Esophagus squamous epithelium (tissue), 4 donors: ENCODE results near the gene INVS.

Source experiments
- POLR2A ChIP-seq, 4 donors: fragments of 450-650 bp; IDR thresholded peaks; one replicate each; pipeline ENCODE4 v1.6.1; 2017; ENCODE audit warnings: antibody characterized with exemption in 4 of 4, mild to moderate bottlenecking in 4 of 4, moderate library complexity in 3 of 4
- TF ChIP-seq, protein P1 (sequence below), 6 experiments: fragments of 450-650 bp in 4 of 6; fragments of 200-600 bp in 2 of 6; sonication (generic) in 2 of 6; IDR thresholded peaks; one replicate each; pipeline ENCODE4 v1.5.1; 2016 to 2019; ENCODE audit warnings: antibody characterized with exemption in 6 of 6, mild to moderate bottlenecking in 4 of 6, moderate library complexity in 4 of 6

DNA sequence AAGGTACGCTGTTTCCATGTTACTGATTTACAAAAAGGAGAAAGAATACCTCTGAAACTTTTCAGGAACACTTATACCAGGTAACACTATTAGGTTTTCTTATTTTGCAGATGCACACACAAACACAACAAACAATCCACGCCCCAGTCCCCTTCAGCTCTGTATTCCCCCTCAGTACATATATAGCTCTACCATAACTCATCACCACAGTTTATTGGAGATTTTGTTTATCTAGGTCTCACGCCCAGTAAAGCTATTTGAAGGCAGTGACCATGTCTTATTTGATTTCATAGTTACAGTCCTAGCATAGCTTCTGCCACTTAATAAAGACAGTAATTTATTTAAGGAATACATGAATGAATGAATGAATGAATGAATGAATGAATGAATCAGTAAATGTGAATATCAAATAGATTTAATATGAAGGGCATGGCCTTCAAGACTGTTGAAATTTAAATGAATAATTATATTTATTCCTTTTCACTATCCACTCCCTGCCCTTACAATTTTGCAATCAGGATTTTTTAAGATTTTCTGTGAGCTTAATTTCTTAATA lies 32.9 kb downstream of the INVS start:
- TF ChIP-seq POLR2A (IDR thresholded peaks at IDR 0.05), result no peak
- TF ChIP-seq, protein P1, sequence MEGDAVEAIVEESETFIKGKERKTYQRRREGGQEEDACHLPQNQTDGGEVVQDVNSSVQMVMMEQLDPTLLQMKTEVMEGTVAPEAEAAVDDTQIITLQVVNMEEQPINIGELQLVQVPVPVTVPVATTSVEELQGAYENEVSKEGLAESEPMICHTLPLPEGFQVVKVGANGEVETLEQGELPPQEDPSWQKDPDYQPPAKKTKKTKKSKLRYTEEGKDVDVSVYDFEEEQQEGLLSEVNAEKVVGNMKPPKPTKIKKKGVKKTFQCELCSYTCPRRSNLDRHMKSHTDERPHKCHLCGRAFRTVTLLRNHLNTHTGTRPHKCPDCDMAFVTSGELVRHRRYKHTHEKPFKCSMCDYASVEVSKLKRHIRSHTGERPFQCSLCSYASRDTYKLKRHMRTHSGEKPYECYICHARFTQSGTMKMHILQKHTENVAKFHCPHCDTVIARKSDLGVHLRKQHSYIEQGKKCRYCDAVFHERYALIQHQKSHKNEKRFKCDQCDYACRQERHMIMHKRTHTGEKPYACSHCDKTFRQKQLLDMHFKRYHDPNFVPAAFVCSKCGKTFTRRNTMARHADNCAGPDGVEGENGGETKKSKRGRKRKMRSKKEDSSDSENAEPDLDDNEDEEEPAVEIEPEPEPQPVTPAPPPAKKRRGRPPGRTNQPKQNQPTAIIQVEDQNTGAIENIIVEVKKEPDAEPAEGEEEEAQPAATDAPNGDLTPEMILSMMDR (IDR thresholded peaks at IDR 0.05), result no peak
